Amniotic stem cell (primary cell): Measurements from ENCODE around the gene SBNO1.
"Not testable (repeated sequence)": the region's sequence is repeated elsewhere in the genome, so short reads cannot be mapped to it uniquely, and the experiment has no call there.

Experiments
- DNase-seq: peaks from one replicate; lab custom pipeline; 2025; lab: John Stamatoyannopoulos, UW

Gene SBNO1

GRCh38 chr12:123388951-123389559 is 24.4 kb upstream of the SBNO1 start:
- DNase-seq = no peak

- no peak for DNase-seq
Observed at GRCh38 chr12:123388177-123388950, 23.7 kb upstream of the SBNO1 start.

GRCh38 chr12:123387508-123388176 is 23.0 kb upstream of the SBNO1 start:
- no peak for DNase-seq

- DNase-seq = not testable (repeated sequence)
Observed at GRCh38 chr12:123385536-123385935, 20.9 kb upstream of the SBNO1 start.

DNA sequence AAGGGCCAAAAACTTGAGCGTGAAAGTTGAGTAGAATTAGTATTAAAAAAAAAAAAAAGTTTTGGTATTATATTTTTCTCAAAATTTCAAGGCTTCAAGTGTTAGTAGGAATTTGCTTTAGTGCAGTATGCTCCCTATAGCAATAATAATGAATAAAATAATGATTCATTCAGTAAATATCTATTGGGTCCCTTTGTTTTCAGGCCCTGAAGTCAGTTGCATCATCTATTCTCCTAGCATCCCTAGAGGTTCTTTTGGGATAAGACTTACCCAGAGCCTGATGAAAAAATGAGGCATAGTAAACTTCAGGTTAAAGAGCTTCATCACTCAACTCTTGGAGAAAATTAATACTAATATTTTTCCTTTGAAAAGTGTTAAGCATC is 20.3 kb upstream of the SBNO1 start:
- no peak for DNase-seq

- no peak for DNase-seq
Observed at GRCh38 chr12:123384318-123384993, 19.8 kb upstream of the SBNO1 start.

DNA sequence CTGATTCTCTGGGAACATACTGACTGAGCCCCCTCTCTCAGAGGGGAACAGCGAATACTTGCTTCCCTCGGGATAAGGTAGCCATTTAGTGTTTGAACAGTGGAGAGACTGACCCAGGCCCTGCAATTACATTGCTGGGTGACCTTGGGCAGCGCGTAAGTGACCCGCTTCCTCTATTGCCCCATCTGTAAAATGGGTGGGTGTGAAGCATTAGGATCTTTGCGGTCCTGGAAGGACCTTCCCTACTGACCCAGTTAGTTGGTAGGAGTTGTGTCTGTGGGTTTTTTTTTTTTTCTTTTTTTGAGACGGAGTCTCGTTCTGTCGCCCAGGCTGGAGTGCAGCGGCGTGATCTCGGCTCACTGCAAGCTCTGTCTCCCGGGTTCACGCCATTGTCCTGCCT is 18.0 kb upstream of the SBNO1 start:
- DNase-seq = no peak

DNA sequence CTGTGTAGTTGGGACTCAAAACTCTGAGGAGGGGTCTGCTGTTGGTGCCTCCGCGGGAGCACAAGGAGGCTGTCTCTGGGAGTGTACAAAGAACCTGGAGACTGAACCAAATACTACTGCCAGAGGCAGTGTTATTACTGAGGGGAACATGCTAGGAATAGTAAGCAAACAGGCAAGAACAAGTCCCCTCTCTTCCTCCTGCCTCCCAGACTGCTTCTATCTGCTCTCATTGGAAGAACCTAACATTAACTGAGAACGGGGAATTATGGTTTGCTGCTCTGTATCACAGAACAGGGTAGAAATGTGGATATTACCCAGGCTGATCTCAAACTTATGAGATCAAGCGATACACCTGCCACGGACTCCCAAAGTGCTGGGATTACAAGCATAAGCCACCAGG is 14.7 kb upstream of the SBNO1 start:
- DNase-seq = no peak

GRCh38 chr12:123372415-123372814 is 7.8 kb upstream of the SBNO1 start:
- not testable (repeated sequence) for DNase-seq

- not testable (repeated sequence) for DNase-seq
Observed at GRCh38 chr12:123371667-123372368, 7.2 kb upstream of the SBNO1 start.

DNA sequence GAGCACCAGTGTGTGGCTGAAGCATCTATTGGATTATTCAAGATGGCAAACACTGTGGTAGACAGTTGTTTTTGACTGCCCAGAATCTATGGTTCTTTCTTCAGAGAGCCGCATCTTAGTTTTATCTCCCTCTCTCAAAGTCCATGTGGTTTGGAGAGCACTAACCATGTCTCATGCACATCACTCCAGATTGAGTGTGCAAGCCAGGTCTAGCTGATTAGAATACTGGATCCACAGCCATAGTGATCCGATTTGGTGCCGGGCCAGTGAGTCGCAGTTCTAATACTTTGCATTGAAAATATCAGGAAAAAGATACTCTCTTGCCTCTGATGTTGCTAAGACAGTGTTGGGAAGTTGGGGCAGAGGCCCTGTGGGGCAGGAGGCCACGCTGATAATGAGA is 4.6 kb upstream of the SBNO1 start:
- DNase-seq = no peak

- not testable (repeated sequence) for DNase-seq
Observed at GRCh38 chr12:123368431-123368830, 3.8 kb upstream of the SBNO1 start.

GRCh38 chr12:123367511-123367910 is 2.9 kb upstream of the SBNO1 start:
- no peak for DNase-seq

DNA sequence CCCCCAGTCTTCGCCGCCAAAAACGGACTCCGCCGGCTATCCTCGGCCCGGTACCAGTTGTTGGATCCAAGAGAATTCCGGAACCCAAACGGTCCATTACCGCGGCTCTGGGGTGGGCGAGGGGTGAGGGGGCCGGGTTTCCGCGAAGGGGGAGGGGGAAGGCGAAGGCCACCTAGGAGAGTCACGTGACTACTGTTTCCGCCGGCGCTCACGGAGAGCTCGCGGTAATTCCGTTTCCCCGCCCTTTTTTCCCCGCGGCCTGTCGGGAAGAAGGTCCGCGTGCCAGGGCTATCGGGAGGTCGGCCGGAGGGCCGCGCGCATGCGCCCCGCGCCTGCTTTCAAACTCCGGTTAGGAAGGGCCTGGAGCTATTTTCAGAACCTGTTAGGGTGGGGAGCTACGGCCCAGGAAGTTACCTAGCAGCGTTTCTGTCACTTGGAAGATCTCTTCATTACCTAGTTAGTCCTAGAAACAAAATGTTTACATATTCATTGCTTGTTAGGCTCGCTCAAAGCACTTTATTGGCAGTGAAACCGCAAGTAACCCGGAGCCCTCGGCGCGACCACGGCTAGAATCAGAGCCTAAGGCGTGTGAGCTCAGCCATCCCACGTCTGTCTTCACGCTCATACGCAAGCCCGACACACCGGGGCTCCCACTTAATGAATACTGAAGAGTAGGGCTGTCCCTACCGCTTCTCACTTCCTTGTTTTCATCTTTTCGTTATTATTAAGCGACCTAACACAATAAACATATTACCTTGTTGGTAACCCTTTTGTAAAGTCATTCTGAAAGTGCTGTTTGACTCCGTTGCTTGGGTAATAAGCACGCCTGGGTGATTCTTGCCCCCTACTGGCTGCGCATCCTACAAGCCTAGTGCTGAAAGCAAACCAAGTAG is 624 bp upstream of the SBNO1 start:
- DNase-seq = peak; percentile 96

DNA sequence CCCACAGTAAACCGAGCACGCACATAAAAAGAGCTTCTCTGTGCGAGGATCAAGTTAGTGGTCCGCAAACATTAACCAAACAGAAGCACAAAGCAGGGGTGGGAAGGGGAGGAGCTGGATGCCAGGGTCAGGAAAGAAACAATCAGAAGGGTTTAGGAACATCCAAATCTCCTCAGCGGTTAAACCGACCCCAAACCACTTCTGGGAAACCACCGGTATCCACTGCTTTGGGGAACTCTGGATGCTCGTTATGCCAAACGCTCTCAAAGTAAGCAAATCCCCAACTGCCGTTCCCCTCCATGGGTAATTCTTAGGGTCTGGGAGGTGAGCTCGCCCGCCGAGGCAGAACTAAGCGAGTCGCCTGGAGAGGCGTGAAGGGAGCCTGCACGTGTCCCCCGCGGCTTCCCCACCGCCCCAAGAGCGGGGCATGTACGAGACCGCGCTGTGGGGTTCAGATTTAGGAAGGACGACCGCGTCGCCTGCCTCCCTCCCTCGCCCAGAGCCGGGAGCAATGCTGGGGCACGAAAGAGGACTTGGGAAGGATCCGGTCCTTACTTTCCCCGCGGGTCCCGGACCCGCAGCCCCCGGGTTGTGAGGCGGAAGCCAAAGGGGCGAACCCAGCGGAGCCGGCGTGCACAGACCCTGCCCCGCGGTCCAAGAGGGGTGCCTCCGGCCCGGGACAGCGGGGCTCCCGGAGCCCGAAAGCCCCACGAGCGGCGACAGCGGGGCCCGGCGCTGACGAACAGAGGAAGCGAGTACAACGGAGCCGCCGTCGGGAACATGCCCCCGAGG is 711 bp downstream of the SBNO1 start:
- no peak for DNase-seq

DNA sequence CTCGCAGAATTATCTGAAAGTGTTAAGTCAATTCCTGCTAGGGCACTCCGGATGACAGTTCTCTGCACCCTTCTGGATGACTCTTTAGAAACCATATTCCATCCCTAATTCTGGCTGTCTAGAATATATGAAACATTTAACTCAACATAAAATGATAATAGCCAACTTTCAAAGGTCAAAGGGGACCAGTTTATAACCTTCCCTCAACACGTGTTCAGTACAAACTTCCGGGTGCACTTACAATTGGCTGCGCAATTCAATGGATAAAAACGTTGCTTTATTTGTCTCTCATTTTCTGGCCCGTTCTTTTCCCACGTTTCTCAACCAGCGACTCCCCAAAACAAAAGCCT is 1.3 kb downstream of the SBNO1 start:
- DNase-seq = no peak

GRCh38 chr12:123358035-123358434 is 6.6 kb downstream of the SBNO1 start:
- DNase-seq = no peak

DNA sequence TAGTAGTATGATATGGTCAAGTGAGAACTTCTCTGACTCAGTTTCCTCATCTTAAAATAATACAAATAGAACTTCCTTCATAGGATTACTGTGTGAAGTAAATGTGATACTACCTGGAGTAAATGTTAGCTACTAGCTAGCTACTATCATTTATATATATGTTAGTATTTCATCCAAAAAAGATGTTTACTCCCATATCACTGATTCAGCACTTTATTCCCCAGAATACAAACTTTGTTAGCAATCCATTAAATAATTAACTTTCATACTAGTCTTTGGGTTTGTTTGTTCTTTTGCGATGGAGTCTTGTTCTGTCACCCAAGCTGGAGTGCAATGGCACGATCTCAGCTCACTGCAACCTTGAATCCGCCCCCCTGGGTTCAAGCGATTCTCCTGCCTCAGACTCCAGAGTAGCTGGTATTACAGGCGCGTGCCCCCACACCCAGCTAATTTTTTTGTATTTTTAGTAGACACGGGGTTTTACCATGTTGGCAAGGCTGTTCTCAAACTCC is 8.4 kb downstream of the SBNO1 start:
- DNase-seq = no peak

DNA sequence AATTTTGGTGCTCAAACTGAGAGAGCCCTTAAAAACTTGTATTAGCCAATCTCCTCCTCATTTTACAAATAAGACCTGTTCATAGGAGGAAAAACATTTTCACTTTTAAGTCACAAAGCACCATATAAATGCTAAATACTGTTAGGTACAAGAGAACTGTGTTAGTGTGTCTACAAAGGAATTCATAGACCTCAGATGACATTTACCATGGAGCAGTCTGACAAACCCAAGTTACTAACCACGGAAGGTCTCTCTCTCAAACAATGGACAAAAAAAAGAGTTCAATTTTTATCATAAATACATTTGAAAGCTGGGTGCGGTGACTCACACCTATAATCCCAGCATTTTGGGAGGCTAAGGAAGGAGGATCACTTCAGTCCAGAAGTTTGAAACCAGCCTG is 10.0 kb downstream of the SBNO1 start:
- DNase-seq = no peak

DNA sequence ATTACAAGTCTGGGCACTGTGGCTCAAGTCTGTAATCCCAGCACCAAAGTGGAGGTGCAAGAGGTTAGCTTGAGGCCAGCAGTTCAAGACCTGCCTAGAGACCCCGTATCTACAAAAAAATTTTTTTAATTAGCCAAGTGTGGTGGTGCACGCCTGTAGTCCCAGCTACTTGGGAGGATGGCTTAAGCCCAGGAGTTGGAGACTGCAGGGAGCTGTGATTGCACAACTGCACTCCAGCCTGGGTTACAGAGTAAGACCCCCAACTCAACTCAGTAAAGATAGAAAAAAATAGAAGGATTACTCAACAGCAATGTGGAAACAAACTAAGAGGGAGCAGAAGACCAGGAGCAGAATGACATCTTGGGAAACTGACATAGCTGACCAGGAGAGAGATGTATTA is 13.3 kb downstream of the SBNO1 start:
- DNase-seq = no peak
